Muscle of leg (tissue), 11 donors: ENCODE measurements around the gene PITRM1. TPM values are rescaled to one million over a fixed set of nuclear protein-coding genes. Genes with fewer than 3 reads are reported as not detected.

Experiments
- DNase-seq: peaks from one replicate; pipeline ENCODE4 v3.0.0; 2013
- H3K27ac ChIP-seq: one replicate; pipeline ENCODE4 v1.5.1; 2013; ENCODE audit warnings: mild to moderate bottlenecking, low read length, control low read depth
- H3K27me3 ChIP-seq: one replicate; pipeline ENCODE4 v1.6.1; 2013; ENCODE audit warnings: low read length; ENCODE audit not compliant: control insufficient read depth, insufficient read depth
- H3K36me3 ChIP-seq: one replicate; pipeline ENCODE4 v1.6.1; 2013; ENCODE audit warnings: low read length; ENCODE audit not compliant: control insufficient read depth, insufficient read depth
- H3K4me1 ChIP-seq: one replicate; pipeline ENCODE4 v1.6.1; 2013; ENCODE audit warnings: low read length; ENCODE audit not compliant: control insufficient read depth, insufficient read depth
- H3K4me3 ChIP-seq: one replicate; pipeline ENCODE4 v1.5.1; 2013; ENCODE audit warnings: low read length, control low read depth
- H3K9me3 ChIP-seq: replicated peaks from 2 replicates; pipeline ENCODE4 v1.6.1; 2013; ENCODE audit warnings: low read depth, low read length; ENCODE audit not compliant: control insufficient read depth
- WGBS: methylation state at CpG from one replicate; pipeline ENCODE4 v1.1.5; 2013; ENCODE audit warnings: missing lambda C conversion rate; ENCODE audit not compliant: insufficient coverage; 5-methylcytosine and 5-hydroxymethylcytosine counted together
- polyA plus RNA-seq, 8 donors: library from polyadenylated mRNA; unstranded; fragments of 120-200 nt; gene quantifications; one replicate each; pipeline versions ENCODE4 v1.2.1 to v1.2.3, GENCODE V29; 2013; ENCODE audit warnings: inconsistent platforms in 1 of 8, low replicate concordance in 1 of 8; ENCODE audit not compliant: insufficient read length in 8 of 8, insufficient read depth in 1 of 8
- total RNA-seq: library from RNA; stranded (reverse); fragments of 120-200 nt; gene quantifications from one replicate; pipeline ENCODE4 v1.2.4, GENCODE V29; 2013

Gene PITRM1
- total and polyA plus RNA-seq, 9 donors = 44.0 to 69.8 (median 55.2) TPM

DNA sequence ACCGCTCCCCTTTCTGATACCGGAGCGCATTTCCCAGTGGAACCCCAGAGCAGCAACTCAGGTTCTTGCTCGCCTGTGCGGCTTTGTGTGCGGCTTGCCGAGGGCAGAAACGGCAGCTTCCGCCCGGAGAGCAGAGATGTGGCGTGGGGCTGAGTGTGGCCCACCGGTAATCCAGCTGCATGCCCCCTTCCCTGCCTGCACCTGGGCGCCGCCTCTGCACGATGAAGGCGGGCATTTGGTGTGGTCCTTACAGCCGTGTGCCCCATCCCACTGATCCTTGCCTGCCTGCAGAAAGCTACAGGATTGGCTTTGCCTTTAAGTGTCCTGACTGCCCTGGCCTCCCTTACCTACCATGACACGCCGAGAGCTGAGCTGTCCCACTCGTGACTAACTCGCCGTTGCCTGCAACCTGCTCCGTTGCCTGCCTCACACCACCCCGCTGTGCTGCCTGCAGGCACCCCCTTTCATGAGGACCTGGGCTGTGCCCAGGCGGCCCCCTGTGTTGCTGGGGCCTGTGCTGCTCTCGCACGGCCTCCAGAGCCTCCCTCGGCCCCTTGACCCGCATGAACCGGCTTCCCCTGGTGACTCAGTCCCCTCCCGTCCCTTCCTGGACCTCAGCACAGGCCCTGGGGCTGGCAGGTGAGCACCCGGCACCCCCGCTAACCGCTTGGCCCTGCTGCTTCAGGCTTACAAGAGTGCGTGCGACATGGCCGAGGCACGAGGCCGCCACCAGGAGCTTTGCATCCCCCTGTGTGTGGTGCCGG, 48.0 kb downstream of the PITRM1 start:
- Histone ChIP-seq H3K9me3 (peaks cover 8% of the 10 kb centered on the region), H3K36me3 (peaks cover 15% of the 10 kb centered on the region), H3K27ac (no peak overlapping the region), H3K4me3 (no peak overlapping the region), H3K27me3 (no peaks in the 10 kb centered on the region), H3K4me1 (peaks cover 28% of the 10 kb centered on the region)
- WGBS = 91% methylated on average over 40 of the region's 40 CpGs
- DNase-seq = no peak

DNA sequence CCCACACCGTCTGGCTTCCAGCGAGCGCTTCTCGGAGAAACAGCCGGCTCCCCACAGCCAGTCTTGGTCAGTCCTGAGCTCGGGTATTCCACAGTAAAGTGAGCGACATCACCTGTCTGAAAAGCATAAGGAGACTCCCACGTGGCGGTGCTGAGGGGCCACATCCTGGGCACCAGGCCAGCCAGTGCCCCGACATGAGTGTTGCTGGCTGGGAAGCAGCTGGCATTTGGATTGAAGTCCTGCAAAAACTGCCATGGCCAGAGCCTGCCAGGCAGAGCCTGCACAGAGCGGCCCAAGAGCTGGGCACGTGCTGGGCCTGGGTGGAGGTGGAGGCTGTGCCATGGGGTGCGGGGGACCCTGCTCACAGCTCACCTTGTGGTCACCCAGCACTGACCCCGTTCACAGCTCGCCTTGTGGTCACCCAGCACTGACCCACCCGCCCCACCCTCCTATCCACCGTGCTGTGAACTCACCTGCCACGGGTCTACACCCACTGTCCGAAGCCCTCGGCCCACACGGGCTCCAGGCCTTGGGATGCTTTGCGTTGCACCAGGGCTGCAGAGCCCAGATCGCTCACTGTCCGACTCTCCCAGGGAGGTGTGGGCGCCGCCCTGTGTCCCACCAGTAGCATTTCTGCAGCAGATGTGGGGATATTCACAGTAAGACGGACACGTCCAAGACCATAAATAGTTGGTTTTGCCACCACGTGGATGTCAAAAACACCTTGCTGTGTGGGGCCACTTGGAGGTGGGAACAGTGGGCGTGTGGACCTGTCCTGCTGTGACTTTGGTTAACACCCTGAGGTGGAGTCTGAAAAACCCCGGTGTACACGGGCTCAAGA, 48.8 kb downstream of the PITRM1 start:
- no peaks in the 10 kb centered on the region for H3K27me3 ChIP-seq
- peaks cover 29% of the 10 kb centered on the region for H3K4me1 ChIP-seq
- peaks cover 8% of the 10 kb centered on the region for H3K9me3 ChIP-seq
- no peak for DNase-seq
- H3K36me3 ChIP-seq = peaks cover 16% of the 10 kb centered on the region
- WGBS = 85% methylated on average over 27 of the region's 32 CpGs
- H3K4me3 ChIP-seq = no peak overlapping the region
- no peak overlapping the region for H3K27ac ChIP-seq

DNA sequence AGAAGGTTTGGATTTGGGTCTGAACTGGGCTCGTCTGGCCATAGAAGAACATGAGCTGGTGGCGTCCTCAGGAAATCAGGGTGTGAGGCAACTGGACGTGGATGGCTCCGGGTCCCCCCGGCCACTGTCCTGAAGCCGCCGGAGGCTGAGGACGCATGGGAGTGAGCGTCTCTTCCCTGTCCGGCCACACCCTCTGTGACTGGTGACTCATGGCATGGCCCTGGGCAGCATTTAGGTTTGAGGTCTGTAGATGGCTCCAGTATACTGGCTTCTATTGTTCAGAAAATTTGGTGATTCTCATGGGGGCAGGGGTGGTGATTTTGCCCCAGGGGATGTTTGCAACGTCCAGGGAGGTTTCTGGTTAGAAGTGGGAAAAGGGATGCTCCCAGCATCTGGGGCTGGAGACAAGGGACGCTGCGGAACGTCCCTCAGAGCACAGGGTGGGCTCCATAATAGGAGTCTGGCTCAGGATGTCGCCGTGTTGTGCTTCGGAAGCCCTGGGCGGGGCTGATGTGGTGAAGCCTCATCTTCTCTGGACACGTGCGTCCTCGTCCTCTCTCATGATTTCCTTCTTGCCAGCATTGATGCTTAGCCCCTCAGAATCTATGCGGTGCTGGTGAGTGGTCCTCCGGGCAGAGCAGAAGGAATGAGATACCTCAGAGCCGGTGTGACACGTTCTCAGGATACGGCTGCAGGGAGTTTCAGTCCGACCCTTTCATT, 49.9 kb downstream of the PITRM1 start:
- no peak for DNase-seq
- H3K4me1 ChIP-seq = peaks cover 31% of the 10 kb centered on the region
- H3K9me3 ChIP-seq = peaks cover 2% of the 10 kb centered on the region
- no peak overlapping the region for H3K27ac ChIP-seq
- H3K36me3 ChIP-seq = peaks cover 21% of the 10 kb centered on the region
- H3K27me3 ChIP-seq = no peaks in the 10 kb centered on the region
- H3K4me3 ChIP-seq = no peak overlapping the region
- 89% methylated on average over 27 of the region's 27 CpGs for WGBS

- no peak for DNase-seq
- Histone ChIP-seq H3K27me3 (no peaks in the 10 kb centered on the region), H3K9me3 (no peaks in the 10 kb centered on the region), H3K4me3 (no peak overlapping the region), H3K27ac (no peak overlapping the region), H3K4me1 (peaks cover 27% of the 10 kb centered on the region), H3K36me3 (peaks cover 24% of the 10 kb centered on the region)
- 92% methylated on average over 14 of the region's 14 CpGs for WGBS
Measured at GRCh38 chr10:3122034-3122433, 50.5 kb downstream of the PITRM1 start.

DNA sequence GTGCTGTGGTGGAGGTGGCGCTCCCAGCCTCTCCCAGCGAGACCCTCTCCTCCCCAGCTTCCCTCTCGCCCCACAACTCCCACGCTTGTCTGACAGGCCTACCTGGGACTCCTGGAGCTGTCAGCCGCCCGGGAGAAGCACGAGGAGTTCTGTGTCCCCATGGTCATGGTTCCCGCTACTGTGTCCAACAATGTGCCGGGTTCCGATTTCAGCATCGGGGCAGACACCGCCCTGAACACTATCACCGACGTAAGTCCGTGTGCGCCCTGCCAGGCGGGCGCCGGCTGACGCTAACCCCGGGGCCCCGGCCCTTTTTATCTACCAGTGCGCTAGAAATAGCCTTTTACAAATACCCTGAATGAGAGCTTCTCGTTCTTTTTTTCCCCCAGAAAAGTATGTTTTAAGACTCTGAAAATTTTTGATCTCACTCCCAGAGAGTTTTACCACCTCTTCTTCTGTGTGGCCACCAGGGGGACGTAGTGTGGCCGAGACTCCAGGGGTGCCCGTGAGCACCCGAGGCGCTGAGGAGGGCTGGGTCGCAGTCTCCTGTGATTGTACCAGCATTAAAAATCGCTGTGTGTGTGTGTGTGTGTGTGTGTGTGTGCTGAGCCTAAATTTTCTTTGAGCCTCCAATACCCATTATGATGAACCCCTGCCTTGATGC, 52.7 kb downstream of the PITRM1 start:
- no peak for DNase-seq
- Histone ChIP-seq H3K27ac (no peak overlapping the region), H3K36me3 (peaks cover 28% of the 10 kb centered on the region), H3K4me1 (peaks cover 15% of the 10 kb centered on the region), H3K9me3 (no peaks in the 10 kb centered on the region), H3K4me3 (no peak overlapping the region), H3K27me3 (no peaks in the 10 kb centered on the region)
- 91% methylated on average over 13 of the region's 31 CpGs for WGBS

DNA sequence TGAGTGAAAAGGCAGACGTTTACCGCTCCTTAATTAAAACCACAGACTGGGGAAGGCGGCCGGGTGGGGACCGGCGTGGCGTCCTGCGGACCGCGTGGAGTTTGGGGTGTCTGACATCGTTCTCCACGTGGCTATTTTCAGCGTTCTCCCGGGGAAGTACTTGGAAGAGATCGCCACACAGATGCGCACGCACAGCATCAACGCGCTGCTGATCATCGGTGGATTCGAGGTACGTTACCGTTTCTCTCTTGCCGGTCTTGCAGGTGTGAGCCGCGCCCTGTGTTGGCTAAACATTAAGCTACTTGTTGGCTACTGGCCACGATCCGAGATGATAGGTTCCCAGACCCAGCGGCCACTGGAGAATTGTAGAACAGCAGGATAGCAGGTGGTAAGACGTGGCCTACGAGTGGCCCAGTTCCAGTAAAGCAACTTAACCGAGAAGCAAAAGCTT, 53.9 kb downstream of the PITRM1 start:
- H3K27ac ChIP-seq = no peak overlapping the region
- H3K27me3 ChIP-seq = no peaks in the 10 kb centered on the region
- no peaks in the 10 kb centered on the region for H3K9me3 ChIP-seq
- peaks cover 28% of the 10 kb centered on the region for H3K36me3 ChIP-seq
- H3K4me1 ChIP-seq = peaks cover 14% of the 10 kb centered on the region
- H3K4me3 ChIP-seq = no peak overlapping the region
- no peak for DNase-seq
- WGBS = 77% methylated on average over 31 of the region's 32 CpGs

DNA sequence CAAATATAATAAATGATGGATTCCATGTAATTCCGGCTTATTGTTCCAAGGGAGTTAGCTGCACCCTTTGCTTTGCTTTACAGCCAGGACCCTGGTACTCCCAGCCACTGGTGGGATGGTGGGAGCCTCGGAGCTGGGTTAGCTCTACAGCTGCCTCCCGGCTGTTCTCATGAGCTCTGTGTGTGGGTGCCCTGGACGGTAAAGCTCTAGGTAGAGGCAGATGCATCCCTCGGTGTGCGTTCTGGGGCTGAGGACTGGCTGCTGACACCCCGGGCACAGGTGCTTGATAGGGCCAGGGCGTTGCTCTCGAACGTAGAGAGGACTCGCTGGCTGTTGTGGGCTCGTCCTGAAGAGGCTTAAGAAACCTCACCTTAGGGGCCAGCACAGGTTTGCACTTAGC, 55.1 kb downstream of the PITRM1 start:
- 86% methylated on average over 10 of the region's 12 CpGs for WGBS
- DNase-seq = no peak
- Histone ChIP-seq H3K9me3 (no peaks in the 10 kb centered on the region), H3K27ac (no peak overlapping the region), H3K27me3 (no peaks in the 10 kb centered on the region), H3K4me1 (peaks cover 8% of the 10 kb centered on the region), H3K36me3 (peaks cover 28% of the 10 kb centered on the region), H3K4me3 (no peak overlapping the region)

DNA sequence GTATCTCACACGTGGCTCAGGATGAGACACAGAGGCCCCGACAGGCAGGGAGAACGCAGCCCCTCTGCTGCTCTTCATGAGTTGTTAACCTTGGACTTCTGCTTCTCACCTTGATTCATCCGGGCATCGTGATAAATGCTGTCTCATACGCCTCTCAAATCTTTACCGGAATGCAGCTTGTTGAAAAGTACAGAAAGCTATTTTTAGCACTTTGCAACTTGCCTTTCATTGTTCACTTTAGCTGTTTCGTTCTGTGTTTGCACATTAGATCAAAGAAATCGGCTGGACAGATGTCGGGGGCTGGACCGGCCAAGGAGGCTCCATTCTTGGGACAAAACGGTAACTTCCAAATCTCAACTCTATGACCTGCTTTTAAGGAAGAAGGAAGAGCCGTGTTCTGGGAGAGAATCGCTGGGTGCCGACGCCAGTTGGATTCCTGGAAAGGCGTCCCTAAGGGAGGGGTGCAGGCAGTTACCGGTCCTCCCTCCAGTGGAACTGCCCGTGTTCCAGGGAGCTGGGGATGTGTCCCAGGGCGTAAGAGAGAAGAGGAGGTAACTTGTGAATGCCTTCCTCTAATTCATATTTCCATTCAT, 56.0 kb downstream of the PITRM1 start:
- 65% methylated on average over 5 of the region's 20 CpGs for WGBS
- no peak overlapping the region for H3K27ac ChIP-seq

GRCh38 chr10:3115685-3116084, 56.9 kb downstream of the PITRM1 start:
- Histone ChIP-seq H3K4me3 (no peak overlapping the region), H3K9me3 (no peaks in the 10 kb centered on the region), H3K4me1 (peaks cover 20% of the 10 kb centered on the region), H3K27ac (no peak overlapping the region), H3K27me3 (no peaks in the 10 kb centered on the region), H3K36me3 (peaks cover 29% of the 10 kb centered on the region)
- no peak for DNase-seq
- WGBS = 74% methylated on average over 3 of the region's 8 CpGs

More for the DNA sequence above, 56.0 kb downstream of the PITRM1 start:
- no peak overlapping the region for H3K4me3 ChIP-seq
- H3K4me1 ChIP-seq = peaks cover 14% of the 10 kb centered on the region
- peaks cover 29% of the 10 kb centered on the region for H3K36me3 ChIP-seq
- H3K9me3 ChIP-seq = no peaks in the 10 kb centered on the region
- DNase-seq = no peak
- H3K27me3 ChIP-seq = no peaks in the 10 kb centered on the region
